DOHH2 (cell line): ENCODE data around the gene C12orf57.
A peak's percentile ranks its signal among the peaks of the same experiment; 100 is the strongest.

ENCODE experiments used
- H3F3A ChIP-seq: fragments of 200-600 bp; sonication (generic), shearing (Covaris generic); 2 replicates; pipeline ENCODE4 v1.6.0; 2016; ENCODE audit warnings: antibody characterized with exemption, mild to moderate bottlenecking; ENCODE audit not compliant: control insufficient read depth, insufficient read depth
- H3K27ac ChIP-seq: fragments of 200-600 bp; sonication (generic); 2 replicates; pipeline ENCODE4 v1.5.1; 2014; ENCODE audit warnings: low read depth, mild to moderate bottlenecking, low read length, moderate library complexity
- H3K27me3 ChIP-seq: fragments of 200-600 bp; sonication (generic); 2 replicates; pipeline ENCODE4 v1.6.1; 2014; ENCODE audit warnings: mild to moderate bottlenecking, low read length, mixed read lengths; ENCODE audit not compliant: control insufficient read depth
- H3K36me3 ChIP-seq: fragments of 200-600 bp; sonication (generic); 2 replicates; pipeline ENCODE4 v1.6.1; 2014; ENCODE audit warnings: mild to moderate bottlenecking, low read length, moderate library complexity, mixed read lengths; ENCODE audit not compliant: control insufficient read depth
- H3K4me1 ChIP-seq: fragments of 200-600 bp; sonication (generic); 2 replicates; pipeline ENCODE4 v1.6.1; 2014; ENCODE audit warnings: mild to moderate bottlenecking, low read length, mixed read lengths; ENCODE audit not compliant: control insufficient read depth
- H3K4me2 ChIP-seq: fragments of 200-600 bp; sonication (generic); 2 replicates; pipeline ENCODE4 v1.6.0; 2014; ENCODE audit warnings: mild to moderate bottlenecking, low read length, moderate library complexity
- H3K4me3 ChIP-seq: fragments of 200-600 bp; sonication (generic); 2 replicates; pipeline ENCODE4 v1.5.1; 2014; ENCODE audit warnings: mild to moderate bottlenecking, low read length, mixed read lengths
- H3K79me2 ChIP-seq: fragments of 200-600 bp; sonication (generic); 2 replicates; pipeline ENCODE4 v1.6.1; 2014; ENCODE audit warnings: mild to moderate bottlenecking, low read length, mixed read lengths; ENCODE audit not compliant: control insufficient read depth
- H3K9me2 ChIP-seq: fragments of 200-600 bp; sonication (generic); replicated peaks from 2 replicates; pipeline ENCODE4 v1.6.1; 2014; ENCODE audit warnings: mild to moderate bottlenecking, low read length, mixed read lengths; ENCODE audit not compliant: control insufficient read depth
- H3K9me3 ChIP-seq: fragments of 200-600 bp; sonication (generic); 2 replicates; pipeline ENCODE4 v1.6.1; 2014; ENCODE audit warnings: antibody characterized with exemption, low read length, mixed read lengths; ENCODE audit not compliant: control insufficient read depth, insufficient read depth
- H4K20me1 ChIP-seq: fragments of 200-600 bp; sonication (generic); 2 replicates; pipeline ENCODE4 v1.6.0; 2014; ENCODE audit warnings: low read depth, mild to moderate bottlenecking, antibody characterized with exemption, low read length, moderate library complexity; ENCODE audit not compliant: control insufficient read depth, insufficient read depth
- EZH2phosphoT487 ChIP-seq: fragments of 200-600 bp; sonication (generic); IDR thresholded peaks from 2 replicates; pipeline ENCODE4 v1.6.1; 2017; ENCODE audit warnings: borderline replicate concordance, mild to moderate bottlenecking, antibody characterized with exemption, low read length, moderate library complexity, mixed read lengths
- TF ChIP-seq, protein P1 (sequence below): fragments of 200-600 bp; sonication (generic); IDR thresholded peaks from one replicate; pipeline ENCODE4 v1.5.1; 2014; ENCODE audit warnings: antibody characterized with exemption, mild to moderate bottlenecking, low read depth, low read length; ENCODE audit not compliant: poor library complexity, severe bottlenecking

Gene C12orf57

DNA sequence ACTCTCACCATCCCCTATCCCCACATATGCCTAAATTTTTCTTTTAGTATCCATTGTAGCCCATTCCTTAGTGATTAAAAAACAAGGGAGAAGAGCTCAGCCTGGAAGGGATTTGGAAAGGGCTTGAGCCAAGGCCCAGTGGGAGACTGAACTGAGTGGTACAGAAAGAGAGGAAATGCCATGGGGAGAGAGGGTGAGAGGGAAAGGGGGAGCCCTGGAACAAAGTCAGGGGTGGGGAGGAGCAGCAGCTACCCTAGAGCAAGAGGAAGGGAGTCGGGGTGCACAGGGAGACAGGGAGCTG is 18.6 kb upstream of the C12orf57 start:
- Histone ChIP-seq H3K9me2 (no peaks in the 10 kb centered on the region), H3K36me3 (no peaks in the 10 kb centered on the region), H4K20me1 (no peaks in the 10 kb centered on the region), H3F3A (no peaks in the 10 kb centered on the region; the same call in 1 of the 2 replicates), H3K4me1 (peaks cover 44% of the 10 kb centered on the region), H3K9me3 (no peaks in the 10 kb centered on the region), H3K27me3 (peaks cover 59% of the 10 kb centered on the region), H3K79me2 (no peaks in the 10 kb centered on the region), H3K27ac (no peak overlapping the region), H3K4me3 (no peak overlapping the region), H3K4me2 (no peak overlapping the region)
- TF ChIP-seq EZH2phosphoT487 = no peak
- TF ChIP-seq, protein P1, sequence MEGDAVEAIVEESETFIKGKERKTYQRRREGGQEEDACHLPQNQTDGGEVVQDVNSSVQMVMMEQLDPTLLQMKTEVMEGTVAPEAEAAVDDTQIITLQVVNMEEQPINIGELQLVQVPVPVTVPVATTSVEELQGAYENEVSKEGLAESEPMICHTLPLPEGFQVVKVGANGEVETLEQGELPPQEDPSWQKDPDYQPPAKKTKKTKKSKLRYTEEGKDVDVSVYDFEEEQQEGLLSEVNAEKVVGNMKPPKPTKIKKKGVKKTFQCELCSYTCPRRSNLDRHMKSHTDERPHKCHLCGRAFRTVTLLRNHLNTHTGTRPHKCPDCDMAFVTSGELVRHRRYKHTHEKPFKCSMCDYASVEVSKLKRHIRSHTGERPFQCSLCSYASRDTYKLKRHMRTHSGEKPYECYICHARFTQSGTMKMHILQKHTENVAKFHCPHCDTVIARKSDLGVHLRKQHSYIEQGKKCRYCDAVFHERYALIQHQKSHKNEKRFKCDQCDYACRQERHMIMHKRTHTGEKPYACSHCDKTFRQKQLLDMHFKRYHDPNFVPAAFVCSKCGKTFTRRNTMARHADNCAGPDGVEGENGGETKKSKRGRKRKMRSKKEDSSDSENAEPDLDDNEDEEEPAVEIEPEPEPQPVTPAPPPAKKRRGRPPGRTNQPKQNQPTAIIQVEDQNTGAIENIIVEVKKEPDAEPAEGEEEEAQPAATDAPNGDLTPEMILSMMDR = no peak

- no peak overlapping the region for H3K27ac ChIP-seq
- no peaks in the 10 kb centered on the region for H4K20me1 ChIP-seq
- H3K9me2 ChIP-seq = no peaks in the 10 kb centered on the region
- no peak overlapping the region for H3K4me3 ChIP-seq
- no peaks in the 10 kb centered on the region for H3K79me2 ChIP-seq
- H3K27me3 ChIP-seq = peaks cover 60% of the 10 kb centered on the region
- H3K4me1 ChIP-seq = peaks cover 44% of the 10 kb centered on the region
- TF ChIP-seq, protein P1 = no peak
- TF ChIP-seq EZH2phosphoT487 = no peak
- no peaks in the 10 kb centered on the region; the same call in 1 of the 2 replicates for H3F3A ChIP-seq
- H3K9me3 ChIP-seq = no peaks in the 10 kb centered on the region
- no peaks in the 10 kb centered on the region for H3K36me3 ChIP-seq
- H3K4me2 ChIP-seq = no peak overlapping the region
Measured at GRCh38 chr12:6925540-6926279, 18.1 kb upstream of the C12orf57 start.

- no peaks in the 10 kb centered on the region for H3K9me3 ChIP-seq
- no peaks in the 10 kb centered on the region for H4K20me1 ChIP-seq
- TF ChIP-seq, protein P1 = no peak
- peak; percentile 96 for TF ChIP-seq EZH2phosphoT487
- H3K4me2 ChIP-seq = peak within 1 kb of the TSS; percentile 64
- H3K36me3 ChIP-seq = no peaks in the 10 kb centered on the region
- peak within 1 kb of the TSS; percentile 58 for H3K4me3 ChIP-seq
- peaks cover 2% of the 10 kb centered on the region; the same call in 1 of the 2 replicates for H3F3A ChIP-seq
- H3K4me1 ChIP-seq = peaks cover 32% of the 10 kb centered on the region
- no peaks in the 10 kb centered on the region for H3K79me2 ChIP-seq
- H3K27me3 ChIP-seq = peaks cover 52% of the 10 kb centered on the region
- no peaks in the 10 kb centered on the region for H3K9me2 ChIP-seq
- no peak within 1 kb of the TSS for H3K27ac ChIP-seq
Measured at GRCh38 chr12:6927379-6928021, 16.3 kb upstream of the C12orf57 start, which contains the start of gene ATN1. TSS of gene ATN1 (plus strand) at chr12:6927959. CDS start at chr12:6934002, 6,043 bp downstream.
